HG03045 (cell line): ENCODE data around the gene METTL26.
A peak's percentile ranks its signal among the peaks of the same experiment; 100 is the strongest.

Source experiments
- ATAC-seq: cut with Tn5 transposase; IDR thresholded peaks from one replicate; pipeline ENCODE4 v1.9.1; 2021; ENCODE audit warnings: mild to moderate bottlenecking, moderate library complexity; ENCODE audit not compliant: unreplicated experiment

METTL26 gene

DNA sequence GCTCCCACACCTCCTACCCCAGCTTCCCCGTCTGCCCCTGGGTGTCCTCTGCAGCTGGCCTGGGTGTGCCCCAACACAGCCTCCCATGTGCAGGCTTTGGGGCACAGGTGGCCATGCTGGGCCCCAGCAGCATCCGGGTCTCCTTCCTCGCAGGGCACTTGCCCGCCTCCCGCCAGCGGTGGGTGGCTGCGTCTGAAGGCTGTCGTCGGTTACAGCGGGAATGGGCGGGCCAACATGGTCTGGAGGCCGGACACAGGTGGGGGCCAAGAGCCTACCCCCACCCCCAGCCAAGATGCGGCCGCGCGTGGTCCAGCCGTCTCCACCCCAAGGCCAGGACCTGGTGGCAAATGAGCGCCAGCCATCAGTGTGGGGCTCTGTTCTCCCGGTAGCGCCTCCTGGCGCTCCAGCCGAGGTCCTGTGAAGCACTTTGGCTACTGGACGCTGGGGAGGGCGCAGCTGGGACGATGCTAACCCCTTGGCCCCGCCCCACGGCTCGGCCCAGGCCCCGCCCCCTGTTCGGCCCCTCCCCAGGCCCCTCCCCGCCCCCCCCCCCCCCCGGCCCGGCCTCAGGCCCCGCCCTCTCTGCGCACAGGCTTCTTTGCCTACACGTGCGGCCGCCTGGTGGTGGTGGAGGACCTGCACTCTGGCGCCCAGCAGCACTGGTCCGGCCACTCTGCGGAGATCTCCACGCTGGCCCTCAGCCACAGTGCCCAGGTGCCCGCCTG is 24.5 kb upstream of the METTL26 start:
- peak; percentile 42 for ATAC-seq

DNA sequence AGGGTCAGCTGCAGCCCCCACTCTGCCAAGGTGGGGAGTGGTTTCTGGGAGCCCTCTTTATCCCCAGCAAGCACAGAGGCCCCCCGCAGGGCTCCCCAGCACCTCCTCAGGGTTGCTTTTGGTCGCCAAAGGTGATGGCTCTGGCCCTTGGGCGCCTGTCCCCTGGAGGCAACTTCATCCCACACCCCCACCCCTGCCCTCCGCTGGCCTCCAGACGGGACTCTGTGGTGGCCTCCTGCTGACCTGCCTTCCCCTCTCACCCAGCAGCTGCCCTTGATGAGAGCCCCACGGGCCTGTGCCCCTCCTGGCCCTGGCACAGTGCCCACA is 24.0 kb upstream of the METTL26 start:
- ATAC-seq, result peak; percentile 6

DNA sequence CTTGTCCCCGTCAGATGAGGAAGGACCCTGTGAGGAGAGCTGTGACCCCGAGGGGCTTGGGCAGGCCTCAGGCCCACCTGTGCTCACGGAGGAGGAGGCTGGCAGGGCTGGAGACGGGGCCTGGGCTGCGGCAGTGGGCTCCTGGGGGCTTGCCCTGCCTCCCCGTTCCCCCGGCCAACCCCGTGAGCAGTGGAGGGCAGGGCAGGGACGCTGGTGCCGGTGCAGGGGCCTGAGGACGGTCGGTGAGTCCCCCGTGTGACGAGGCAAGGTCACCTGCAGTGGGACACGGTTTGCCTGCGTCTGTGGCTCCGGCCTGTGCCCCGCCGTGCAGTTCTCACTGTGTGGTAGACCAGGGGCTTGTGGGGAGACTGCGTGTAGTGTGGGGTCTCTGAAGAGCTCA is 23.5 kb upstream of the METTL26 start:
- ATAC-seq, result no peak

DNA sequence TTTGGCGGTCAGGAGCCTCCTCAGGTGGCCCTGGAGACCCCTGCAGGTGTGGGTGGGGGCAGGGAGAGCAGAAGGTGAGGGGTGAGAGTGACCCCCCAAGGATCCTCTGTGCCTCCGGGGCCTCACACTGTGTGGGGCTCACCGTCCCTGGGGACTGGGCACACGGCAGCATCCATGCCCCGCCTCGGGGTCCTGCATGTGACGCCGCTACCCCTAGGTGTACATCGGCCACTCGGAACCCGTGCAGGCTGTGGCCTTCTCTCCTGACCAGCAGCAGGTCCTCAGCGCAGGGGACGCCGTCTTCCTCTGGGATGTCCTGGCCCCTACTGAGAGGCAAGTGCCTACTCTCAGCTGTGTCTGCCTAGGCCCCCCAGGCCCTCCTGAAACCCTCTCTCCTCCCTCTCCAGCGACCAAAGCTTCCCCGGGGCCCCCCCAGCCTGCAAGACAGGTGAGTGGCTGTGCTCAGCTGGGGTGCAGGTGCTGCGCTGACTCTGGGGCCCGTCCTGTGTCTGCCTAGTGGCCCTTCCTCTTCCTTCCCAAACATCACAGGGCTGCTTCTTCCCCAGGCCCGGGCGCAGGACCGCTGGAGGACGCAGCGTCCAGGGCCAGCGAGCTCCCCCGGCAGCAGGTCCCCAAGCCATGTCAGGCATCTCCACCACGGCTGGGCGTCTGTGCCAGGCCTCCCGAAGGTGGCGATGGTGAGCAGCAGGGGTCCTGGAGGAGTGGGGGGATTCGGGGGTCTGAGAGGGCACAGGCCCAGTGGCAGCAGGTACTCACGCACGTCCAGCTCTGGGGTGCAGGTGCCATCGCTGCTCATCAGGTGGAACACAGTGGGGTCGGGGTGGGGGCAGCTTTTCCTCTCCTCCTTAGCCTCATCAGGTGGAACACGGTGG is 22.8 kb upstream of the METTL26 start:
- ATAC-seq, result no peak

DNA sequence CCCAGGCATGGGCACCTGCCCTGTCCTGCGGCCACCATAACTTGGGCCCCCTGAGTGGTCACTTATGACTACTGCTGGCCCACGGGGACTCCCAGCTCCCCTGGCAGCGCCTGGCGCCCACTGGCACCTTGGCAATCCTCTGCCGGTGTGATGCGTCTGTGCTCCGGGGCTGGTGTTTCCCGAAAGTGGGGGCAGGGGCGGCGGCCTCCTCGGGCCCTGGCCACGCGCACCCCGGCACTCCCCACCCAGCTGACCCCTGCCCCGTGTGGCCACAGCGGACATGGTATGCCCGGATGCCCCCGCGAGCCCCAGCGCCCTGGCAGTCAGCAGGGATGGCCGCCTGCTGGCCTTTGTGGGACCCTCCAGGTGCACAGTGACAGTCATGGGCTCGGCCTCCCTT is 21.4 kb upstream of the METTL26 start:
- ATAC-seq, result no peak

DNA sequence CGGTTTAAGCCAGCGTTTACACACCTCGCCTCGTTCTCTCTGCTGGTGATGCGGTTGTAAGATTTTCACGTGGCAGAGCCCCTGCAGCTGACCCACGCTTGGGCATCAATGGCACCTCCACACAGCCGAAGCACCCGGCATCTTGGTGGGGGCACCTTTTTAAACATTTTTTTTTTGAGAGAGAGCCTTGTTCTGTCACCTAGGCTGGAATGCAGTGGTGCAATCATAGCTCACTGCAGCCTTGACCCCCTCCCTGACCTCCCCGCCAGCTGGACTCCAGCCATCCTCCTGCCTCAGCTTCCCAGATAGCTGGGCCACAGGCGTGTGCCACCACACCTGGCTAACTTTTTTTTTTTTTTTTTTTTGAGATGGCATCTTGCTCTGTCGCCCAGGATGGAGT is 17.9 kb upstream of the METTL26 start:
- ATAC-seq, result no peak

DNA sequence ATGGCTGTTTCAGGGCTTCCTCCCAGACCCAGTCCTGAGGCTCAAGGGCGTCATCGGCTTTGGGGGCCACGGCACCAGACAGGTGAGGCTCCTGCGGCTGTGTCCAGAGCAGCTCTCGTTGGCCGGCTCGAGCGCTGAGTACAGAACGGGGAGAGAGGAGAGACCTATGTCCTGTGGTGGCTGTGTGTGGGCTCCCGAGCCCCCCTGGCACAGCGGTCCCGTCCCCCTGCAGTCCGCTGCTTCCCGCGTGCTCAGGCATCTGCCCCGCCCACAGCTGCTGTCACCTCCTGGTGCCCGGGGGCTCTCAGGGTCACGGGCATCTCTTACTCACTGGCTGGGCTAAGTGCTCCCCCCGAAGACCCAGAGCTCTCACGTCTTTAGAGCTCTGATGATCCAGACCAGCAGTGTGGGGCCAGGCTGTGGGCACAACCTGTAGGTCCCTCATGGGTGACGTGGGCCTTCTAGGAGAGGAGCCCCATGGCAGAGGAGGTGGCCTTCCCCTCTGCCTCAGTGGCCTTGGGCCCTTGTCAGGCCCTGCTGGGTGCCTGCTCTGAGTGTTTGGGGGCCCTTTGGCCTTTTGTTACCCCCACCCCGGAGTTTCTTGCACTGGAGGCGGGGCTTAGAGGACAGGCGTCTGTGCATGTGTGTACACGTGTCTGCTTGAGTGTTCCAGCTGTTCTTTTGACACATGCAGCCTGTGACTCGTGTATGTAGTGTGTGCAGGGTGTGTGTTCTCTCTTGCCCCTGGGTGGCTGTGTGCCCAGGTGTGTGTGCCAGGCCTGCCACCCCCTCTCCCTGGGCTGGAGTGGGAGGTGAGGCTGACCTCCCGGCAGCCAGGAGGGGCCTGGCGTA is 16.6 kb upstream of the METTL26 start:
- ATAC-seq, result no peak

DNA sequence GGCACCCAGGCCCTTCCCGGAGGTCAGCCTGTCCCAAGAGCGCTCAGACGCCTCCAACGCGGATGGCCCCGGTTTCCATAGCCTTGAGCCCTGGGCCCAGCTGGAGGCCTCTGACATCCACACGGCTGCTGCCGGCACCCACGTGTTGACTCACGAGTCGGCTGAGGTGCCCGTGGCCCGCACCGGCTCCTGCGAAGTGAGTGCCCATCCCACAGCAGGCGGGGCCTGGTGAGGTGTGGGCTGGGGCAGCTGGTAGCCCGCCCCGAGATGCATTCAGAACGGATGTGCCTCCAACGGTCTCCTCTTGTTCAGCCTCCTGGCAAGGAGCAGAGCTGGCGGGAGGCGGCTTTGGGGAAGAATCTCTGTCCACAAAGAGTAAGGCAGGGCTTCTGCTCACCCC is 15.7 kb upstream of the METTL26 start:
- no peak for ATAC-seq

DNA sequence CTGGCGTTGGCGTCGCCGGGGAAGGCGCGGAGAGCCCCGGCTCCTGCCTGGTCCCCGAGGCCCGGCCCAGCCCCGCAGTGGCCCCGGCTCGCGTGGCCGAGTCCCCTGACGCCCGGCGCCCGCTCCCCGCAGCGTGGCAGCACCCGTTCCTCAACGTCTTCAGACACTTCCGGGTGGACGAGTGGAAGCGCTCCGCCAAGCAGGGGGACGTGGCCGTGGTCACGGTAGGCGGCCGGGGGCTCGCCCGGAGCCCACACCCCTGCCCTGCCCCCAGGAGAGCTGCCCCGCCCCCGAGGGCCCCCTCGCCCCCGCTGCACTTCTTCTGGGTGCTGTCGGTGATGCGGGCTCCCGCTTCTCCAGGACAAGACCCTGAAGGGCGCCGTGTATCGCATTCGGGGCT is 13.5 kb upstream of the METTL26 start:
- ATAC-seq, result peak; percentile 15

DNA sequence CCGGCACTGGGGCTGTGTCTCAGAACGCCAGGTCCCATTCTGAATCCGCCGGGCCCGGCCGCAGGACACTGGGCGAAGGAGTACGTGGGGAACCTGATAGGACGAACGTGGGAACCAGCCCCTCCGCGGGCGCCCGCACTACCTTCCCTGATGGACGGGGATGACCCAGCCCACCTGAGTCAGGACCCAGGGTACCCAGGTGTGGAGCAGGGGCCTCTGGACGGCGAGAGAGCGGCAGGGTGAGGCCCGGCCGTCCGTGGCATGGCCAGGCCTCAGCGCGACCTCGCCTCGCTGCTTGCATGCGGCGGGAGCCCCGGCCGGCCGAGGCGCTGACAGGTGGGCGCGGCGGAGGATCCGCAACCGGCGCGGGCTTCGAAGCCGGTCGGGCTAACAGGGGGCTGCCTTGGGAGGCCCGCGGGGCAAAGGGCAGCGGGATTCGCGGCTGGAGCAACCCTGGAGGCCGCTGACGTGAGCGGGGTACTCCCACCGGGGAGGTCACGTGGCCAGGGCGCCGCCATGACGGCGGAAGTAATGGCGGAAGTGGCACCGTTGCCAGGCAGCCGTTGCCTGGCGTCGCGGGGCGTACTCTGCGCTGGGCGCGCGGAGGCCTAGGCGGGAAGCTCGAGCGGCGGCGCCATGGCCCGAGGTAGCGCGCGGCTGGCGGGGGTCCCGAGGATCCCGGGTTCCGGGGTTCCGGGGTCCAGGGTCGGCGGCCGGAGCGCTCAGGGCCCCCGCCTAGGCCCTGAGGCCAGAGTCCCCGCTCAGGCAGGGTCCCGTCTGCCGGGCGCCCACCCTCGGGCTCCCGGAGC is 12.9 kb upstream of the METTL26 start, which contains the start of gene WDR90:
TSS of gene WDR90 (plus strand) at position 585 of the 809 bp plus-strand sequence. CDS start at position 637, 52 bp downstream.
- ATAC-seq, result peak; percentile 69

DNA sequence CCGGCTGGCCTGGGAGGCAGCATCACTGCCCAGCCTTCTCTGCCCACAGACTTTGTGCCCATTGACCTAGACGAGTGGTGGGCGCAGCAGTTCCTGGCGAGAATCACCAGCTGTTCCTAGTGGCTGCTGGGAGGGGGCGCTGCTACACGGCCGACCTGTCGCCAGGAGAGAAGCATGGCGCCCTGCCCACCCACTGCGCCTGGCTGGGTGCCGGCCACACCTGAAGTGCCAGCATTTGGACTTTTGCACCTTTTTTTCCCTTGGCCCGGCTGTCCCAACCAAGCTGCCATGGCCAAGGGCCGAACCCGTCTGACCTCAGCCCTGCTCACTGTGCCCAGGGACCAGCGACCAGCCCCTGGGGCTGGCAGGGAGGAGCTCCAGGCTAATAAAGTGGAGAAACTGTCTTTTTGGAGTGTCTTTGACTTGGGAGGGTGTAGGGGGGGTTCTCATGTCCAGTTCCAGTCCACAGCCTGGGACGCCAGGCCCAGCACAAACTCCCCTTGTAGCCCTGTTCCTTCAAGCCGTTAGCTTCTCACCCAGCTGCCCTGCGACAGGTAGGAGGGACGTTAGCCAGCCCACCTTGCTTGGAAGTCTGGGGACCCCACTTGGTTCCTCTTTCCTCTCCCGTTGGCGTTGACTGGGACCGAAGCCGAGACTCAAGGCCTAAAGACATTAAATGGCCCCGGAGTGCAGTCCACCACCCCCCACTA is 12.1 kb upstream of the METTL26 start:
- ATAC-seq, result no peak

DNA sequence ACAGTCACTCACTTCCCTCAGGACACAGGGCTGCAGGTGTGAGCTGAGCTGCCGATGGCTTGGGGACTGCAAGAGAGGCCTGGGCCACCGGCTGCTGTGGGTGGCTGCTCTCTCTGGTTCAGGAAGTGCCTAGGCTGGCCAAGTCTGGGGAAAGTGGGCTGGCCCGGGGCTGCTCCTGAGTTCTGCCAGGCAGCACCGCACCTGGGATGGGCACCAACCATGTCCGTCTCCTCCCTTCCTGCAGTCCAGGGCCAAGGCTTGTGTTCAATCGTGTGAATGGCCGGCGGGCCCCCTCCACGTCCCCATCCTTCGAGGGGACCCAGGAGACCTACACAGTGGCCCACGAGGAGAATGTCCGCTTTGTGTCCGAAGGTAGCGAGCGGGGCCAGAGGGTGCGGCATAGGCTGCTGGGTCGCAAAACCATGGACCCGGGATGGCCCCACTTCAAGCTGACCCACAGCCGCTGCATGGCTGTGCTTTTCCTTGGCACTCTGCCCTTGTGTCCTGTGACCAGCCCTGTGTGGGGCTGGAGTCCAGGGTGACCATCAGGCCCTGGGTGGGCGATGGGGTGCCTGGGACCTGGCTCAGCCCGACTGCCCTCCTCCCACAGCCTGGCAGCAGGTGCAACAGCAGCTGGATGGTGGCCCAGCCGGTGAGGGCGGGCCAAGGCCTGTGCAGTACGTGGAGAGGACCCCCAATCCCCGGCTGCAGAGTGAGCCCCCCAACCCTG is 11.2 kb upstream of the METTL26 start:
- no peak for ATAC-seq

DNA sequence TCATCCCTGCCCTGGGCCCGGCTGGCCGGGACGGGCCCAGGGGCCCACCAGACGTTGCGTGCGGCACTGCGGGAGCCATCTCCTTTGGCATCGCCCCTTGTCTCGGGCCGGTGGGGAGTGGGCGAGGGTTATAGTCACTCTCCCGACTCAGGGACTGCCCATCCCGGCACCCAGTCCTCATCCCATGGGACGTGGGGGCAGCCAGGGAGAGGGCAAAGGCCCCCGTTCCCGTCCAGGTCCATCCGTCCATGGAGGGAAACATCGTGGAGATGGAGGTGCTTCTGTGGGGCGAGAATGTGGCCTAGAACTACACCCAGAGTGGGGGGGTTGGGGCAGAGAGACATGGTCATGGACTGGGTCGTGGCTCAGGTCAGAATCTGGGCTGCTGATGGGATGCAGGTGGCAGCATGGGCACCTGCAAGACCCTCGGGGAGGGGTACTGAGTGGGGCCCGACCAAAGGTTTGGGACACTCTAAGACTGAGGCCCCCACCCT is 10.6 kb upstream of the METTL26 start:
- no peak for ATAC-seq

DNA sequence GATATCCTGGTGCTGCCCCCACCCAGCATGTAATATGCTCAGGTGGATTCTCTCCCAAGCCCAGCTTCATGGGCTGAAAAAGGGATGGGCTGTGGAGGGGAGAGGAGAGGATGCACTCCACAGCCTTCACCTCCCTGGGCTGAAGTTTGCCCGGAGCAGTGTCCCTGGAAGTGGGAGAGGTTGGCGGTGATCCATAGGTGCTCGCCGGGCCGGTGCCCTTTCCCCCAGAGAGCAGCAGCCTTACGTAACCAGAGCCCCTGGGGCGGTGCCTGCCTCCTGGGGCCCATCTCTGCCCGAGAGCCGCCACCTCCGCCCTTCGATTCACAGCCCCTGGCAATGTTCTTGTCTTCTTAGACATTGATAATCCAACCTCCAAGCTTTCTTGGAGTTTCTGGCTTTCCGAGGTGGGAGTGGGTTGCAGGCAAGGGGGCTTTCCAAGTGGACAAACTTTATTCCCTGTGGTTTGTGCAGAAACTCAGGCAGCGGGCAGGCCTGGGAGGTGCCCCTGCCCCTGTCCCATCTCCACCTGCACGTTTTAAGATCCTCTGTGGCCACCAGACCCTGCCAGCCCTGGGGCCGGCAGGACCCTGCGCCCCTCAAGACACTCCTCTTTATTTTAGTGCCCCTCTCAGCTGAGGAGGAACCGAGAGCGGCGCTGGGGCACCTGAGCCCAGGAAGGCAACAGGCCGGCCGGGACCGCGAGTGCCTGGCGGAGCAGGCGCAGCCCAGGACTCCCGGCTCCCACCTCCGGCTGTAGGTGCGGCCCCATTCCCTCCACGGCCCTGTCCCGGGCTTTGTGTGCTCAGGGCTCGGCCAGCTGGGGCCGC is 10.0 kb upstream of the METTL26 start:
- no peak for ATAC-seq

DNA sequence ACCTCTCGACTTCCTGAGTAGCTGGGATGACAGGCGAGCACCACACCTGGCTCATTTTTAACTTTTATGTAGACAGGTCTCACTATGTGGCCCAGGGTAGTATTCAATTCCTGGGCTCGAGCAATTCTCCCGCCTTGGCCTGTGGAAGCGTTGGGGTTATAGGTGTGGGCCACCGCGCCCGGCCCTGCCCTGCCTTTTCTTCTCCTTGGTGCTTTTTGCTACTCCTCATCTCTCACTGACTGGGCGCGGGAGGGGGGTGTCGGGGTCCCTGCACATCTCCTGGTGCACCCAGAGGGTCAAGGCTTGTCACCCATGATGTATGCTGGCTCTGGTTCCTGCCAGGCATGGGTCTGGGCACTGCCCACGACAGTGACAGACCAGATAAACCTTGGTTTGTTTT is 8.5 kb upstream of the METTL26 start:
- no peak for ATAC-seq

DNA sequence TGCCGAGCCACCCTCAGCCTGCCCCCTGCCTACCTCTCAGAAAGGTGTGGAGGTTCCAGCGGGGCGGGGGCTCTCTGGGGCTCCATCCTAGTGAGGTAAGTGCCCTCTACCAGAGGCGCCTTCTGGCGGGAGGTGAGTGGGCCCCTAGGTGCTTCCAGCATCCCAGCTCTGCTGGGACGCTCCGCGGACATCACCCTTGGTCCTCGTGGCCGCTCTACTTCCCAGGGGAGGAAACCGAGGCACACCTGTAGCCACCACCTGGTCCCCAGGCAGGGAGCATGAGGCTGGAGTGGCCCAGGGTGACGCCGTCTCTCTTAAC is 6.9 kb upstream of the METTL26 start:
- no peak for ATAC-seq

DNA sequence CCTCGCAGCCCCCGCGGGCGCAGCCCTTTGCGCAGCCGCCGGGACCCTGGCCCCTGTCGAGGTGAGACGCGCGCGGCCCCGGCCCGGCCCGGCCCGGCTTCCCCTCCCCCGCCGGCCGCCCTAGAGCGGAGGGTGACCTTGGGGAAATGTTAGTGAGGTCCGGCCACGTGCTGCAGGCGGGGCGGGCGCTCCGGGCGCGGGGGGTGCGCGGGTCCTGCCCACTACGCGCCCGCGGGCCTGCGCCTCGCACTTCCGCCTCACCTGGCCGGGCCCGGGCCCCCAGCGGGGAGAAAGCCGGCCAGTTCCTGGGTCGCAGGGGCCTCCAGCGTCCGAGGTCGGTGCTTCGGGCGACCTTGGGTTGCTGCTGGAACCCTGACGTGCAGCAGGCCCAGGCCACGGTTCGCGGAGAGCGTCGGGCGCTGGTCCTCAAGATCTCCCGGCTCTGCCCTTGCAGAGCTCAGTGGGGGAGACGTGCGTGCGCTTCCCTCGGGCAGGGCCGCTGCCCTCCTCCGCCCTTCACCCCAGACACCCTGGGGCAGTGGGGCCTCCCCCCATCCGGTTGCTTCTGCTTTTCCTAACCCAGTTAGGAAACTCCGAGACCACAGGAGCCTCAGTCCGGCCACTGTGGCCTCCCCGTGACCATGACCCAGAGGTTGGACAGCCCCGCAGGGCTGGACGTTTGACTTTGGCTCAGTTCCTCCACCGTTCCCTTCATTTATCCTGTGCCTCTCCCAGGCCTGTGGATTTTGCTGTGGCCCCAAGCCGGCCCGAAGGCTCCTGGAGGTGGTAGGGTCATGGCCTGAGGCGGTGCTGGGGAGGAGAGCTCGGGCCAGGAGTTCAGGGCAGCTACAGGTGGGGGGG is 6.3 kb upstream of the METTL26 start:
- ATAC-seq, result peak; percentile 41
